K562 (cell line): ENCODE results near the gene CDC14A. TPM values are rescaled to one million over a fixed set of nuclear protein-coding genes. Genes with fewer than 3 reads are reported as not detected.
A peak's percentile ranks its signal among the peaks of the same experiment; 100 is the strongest.

Source experiments
- ATAC-seq: fragments of 200-7000 bp; cut with Tn5 transposase; 3 replicates; pipeline ENCODE4 v1.9.1; 2020; ENCODE audit warnings: moderate library complexity
- BruUV-seq: library from RNA; stranded (reverse); fragments of 400-500 nt; replicated peaks from 2 replicates; lab custom pipeline; 2021; lab: Mats Ljungman, UMichigan
- CTCF ChIA-PET: fragments of 300-600 bp; formaldehyde crosslinking; extraction: SDS; loops from one replicate; lab custom pipeline; 2021; ENCODE audit warnings: low intra/inter-chr PET ratio; lab: Yijun Ruan, JAX
- POLR2A ChIA-PET: fragments of 300-600, 350-650 bp; sonication (Branson Sonifier 250); formaldehyde crosslinking; extraction: SDS; loops from one replicate; lab custom pipeline; 2021; ENCODE audit warnings: antibody characterized with exemption, inconsistent platforms; lab: Yijun Ruan, JAX
- DNase-seq, 4 experiments: peaks; one replicate each; pipeline versions ENCODE4 v3.0.0 to v3.0.0-alpha.2; 2011 to 2018; ENCODE audit warnings: low spot score in 3 of 4, mixed read lengths in 3 of 4; ENCODE audit errors: extremely low read depth in 1 of 4
- FAIRE-seq: peaks from 2 replicates; lab custom pipeline; 2011; peaks lifted over from hg19 to GRCh38; lab: Jason Lieb, UNC
- H2AFZ ChIP-seq: 2 replicates; pipeline ENCODE4 v1.6.0; 2011; ENCODE audit warnings: low read depth, low read length, control low read depth, inconsistent platforms
- H3K27ac ChIP-seq: fragments of 200-600 bp; 3 replicates; pipeline ENCODE4 v1.8.0; 2011; ENCODE audit warnings: low read depth, mild to moderate bottlenecking, control low read depth, inconsistent platforms, low read length, moderate library complexity, mixed read lengths; ENCODE audit errors: extremely low read depth
- H3K27me3 ChIP-seq, 2 experiments: fragments of 300-600 bp in 1 of 2; 2 replicates in 1 of 2; 3 replicates in 1 of 2; pipeline versions ENCODE4 v1.6.0 to v1.8.0; 2011; ENCODE audit warnings: inconsistent platforms in 2 of 2, low read length in 2 of 2, mild to moderate bottlenecking in 1 of 2, mixed read lengths in 1 of 2, moderate library complexity in 1 of 2; ENCODE audit not compliant: control insufficient read depth in 2 of 2, insufficient read depth in 2 of 2
- H3K36me3 ChIP-seq: fragments of 300-600 bp; 3 replicates; pipeline ENCODE4 v1.8.0; 2011; ENCODE audit warnings: mild to moderate bottlenecking, low read length, inconsistent platforms; ENCODE audit not compliant: control insufficient read depth, insufficient read depth
- H3K4me1 ChIP-seq, 2 experiments: fragments of 200-600 bp in 1 of 2; replicated peaks in 1 of 2; 2 replicates in 1 of 2; 3 replicates in 1 of 2; pipeline versions ENCODE4 v1.5.1 to v1.8.0; 2011; ENCODE audit warnings: inconsistent platforms in 2 of 2, low read length in 2 of 2, mild to moderate bottlenecking in 1 of 2, mixed read lengths in 1 of 2, moderate library complexity in 1 of 2; ENCODE audit not compliant: control insufficient read depth in 2 of 2, insufficient read depth in 2 of 2
- H3K4me2 ChIP-seq: 2 replicates; pipeline ENCODE4 v1.6.1; 2011; ENCODE audit warnings: low read length, control low read depth, inconsistent platforms, mixed read lengths; ENCODE audit not compliant: insufficient read depth
- H3K4me3 ChIP-seq: fragments of 200-600 bp; sonication (generic), shearing (Covaris generic); 2 replicates; pipeline ENCODE4 v1.5.1; 2016; ENCODE audit warnings: control low read depth, inconsistent platforms
- H3K79me2 ChIP-seq: fragments of 200-600 bp; 3 replicates; pipeline ENCODE4 v1.8.0; 2011; ENCODE audit warnings: low read length, inconsistent platforms; ENCODE audit not compliant: control insufficient read depth, insufficient read depth
- H3K9ac ChIP-seq, 2 experiments: 2 replicates each; pipeline versions ENCODE4 v1.6.0 to v1.6.1; 2011; ENCODE audit warnings: low read depth in 2 of 2, low read length in 2 of 2, control low read depth in 1 of 2, inconsistent platforms in 1 of 2, mild to moderate bottlenecking in 1 of 2, mixed read lengths in 1 of 2; ENCODE audit not compliant: insufficient read depth in 1 of 2
- H3K9me1 ChIP-seq: one replicate; pipeline ENCODE4 v1.6.0; 2011; ENCODE audit warnings: inconsistent platforms, mild to moderate bottlenecking, low read length, moderate library complexity; ENCODE audit not compliant: control insufficient read depth, insufficient read depth
- H3K9me3 ChIP-seq: replicated peaks from 2 replicates; pipeline ENCODE4 v1.5.1; 2011; ENCODE audit warnings: low read depth, low read length, inconsistent platforms; ENCODE audit not compliant: control insufficient read depth, insufficient read depth
- H4K20me1 ChIP-seq: replicated peaks from 2 replicates; pipeline ENCODE4 v1.6.1; 2011; ENCODE audit warnings: low read length, inconsistent platforms, mixed read lengths; ENCODE audit not compliant: control insufficient read depth, insufficient read depth
- CC2D1A ChIP-seq: fragments of 450-650 bp; IDR thresholded peaks from 2 replicates; pipeline ENCODE4 v1.6.1; 2017; ENCODE audit warnings: mild to moderate bottlenecking
- MECOM ChIP-seq: fragments of 250-450 bp; sonication (Bioruptor Pico); IDR thresholded peaks from 2 replicates; pipeline ENCODE4 v1.8.0; 2022; ENCODE audit warnings: inconsistent platforms
- NFE2 ChIP-seq: IDR thresholded peaks from 2 replicates; pipeline ENCODE4 v1.6.1; 2014; ENCODE audit warnings: antibody characterized with exemption, low read depth
- SOX6 ChIP-seq: fragments of 450-650 bp; IDR thresholded peaks from 2 replicates; pipeline ENCODE4 v1.6.1; 2014; ENCODE audit warnings: mild to moderate bottlenecking
- ZNF253 ChIP-seq: fragments of 250-450 bp; sonication (Bioruptor Pico); conservative IDR thresholded peaks from 2 replicates; pipeline ENCODE4 v1.6.1; 2021; ENCODE audit warnings: mild to moderate bottlenecking
- WGBS: fragments of 100-300 bp; shearing (Covaris generic); methylation state at CpG from one replicate; pipeline ENCODE4 v1.1.6; 2016; ENCODE audit warnings: low coverage, mixed read lengths; ENCODE audit not compliant: insufficient coverage; ENCODE audit errors: missing lambda C conversion rate; 5-methylcytosine and 5-hydroxymethylcytosine counted together
- in situ Hi-C: fragments of 300-500 bp; cut with MboI; formaldehyde crosslinking; loops from 4 replicates; pipeline ENCODE4 v1.15.0; 2018; ENCODE audit warnings: inconsistent platforms, mixed read lengths
- intact Hi-C: fragments of 100-400 bp; cut with micrococcal nuclease; formaldehyde crosslinking; loops from 2 replicates; pipeline ENCODE4 v1.14.2; 2022
- polyA plus RNA-seq, 8 experiments: library from polyadenylated mRNA; depleted of rRNA in 4 of 8; stranded (reverse) in 5 of 8; unstranded in 3 of 8; fragments of >200 nt; fragmentation: Nextera tagmentation in 2 of 8; fragmentation: Illumina TruSeq in 1 of 8; extraction: Ambion mirVana in 2 of 8; extraction: Trizol in 1 of 8; gene quantifications; 2 replicates each; pipeline versions ENCODE4 v1.2.1 to v1.2.3, GENCODE V29; 2011 to 2014; ENCODE audit warnings: inconsistent platforms in 1 of 8, missing spikeins in 1 of 8
- total RNA-seq, 7 experiments: library from RNA; depleted of rRNA in 6 of 7; stranded (reverse); fragments of >200 nt in 6 of 7; fragmentation: Illumina TruSeq in 2 of 7; extraction: Trizol in 2 of 7; gene quantifications; 2 replicates each; pipeline versions ENCODE4 v1.2.1 to v1.2.3, GENCODE V29; 2011 to 2021; ENCODE audit warnings: low replicate concordance in 1 of 7

CDC14A gene
- total and polyA plus RNA-seq, 9 of the 15 experiments (the other 6 are each of a cell fraction or from before 2014, with no cell fraction given) = 17.0 to 74.3 (median 33.4) TPM

- FAIRE-seq (no peak), DNase-seq (no peak), ATAC-seq (no peak)
- intact Hi-C loops (no loop called here), in situ Hi-C loops (no loop called here)
- Histone ChIP-seq H3K4me3 (no peak overlapping the region), H3K9ac (no peak overlapping the region), H3K4me1 (no peaks in the 10 kb centered on the region), H3K36me3 (no peaks in the 10 kb centered on the region), H3K4me2 (no peak overlapping the region), H3K9me1 (no peaks in the 10 kb centered on the region), H2AFZ (no peak overlapping the region), H4K20me1 (no peaks in the 10 kb centered on the region), H3K79me2 (no peaks in the 10 kb centered on the region), H3K27ac (no peak overlapping the region), H3K9me3 (peaks cover 3% of the 10 kb centered on the region; the same call in 1 of the 2 replicates), H3K27me3 (no peaks in the 10 kb centered on the region)
- POLR2A ChIA-PET = no interaction called here
- BruUV-seq = no TSS peak
- TF ChIP-seq CC2D1A (no peak), MECOM (no peak)
- CTCF ChIA-PET = no interaction called here
Observed at GRCh38 chr1:100309863-100310262, 42.4 kb upstream of the CDC14A start.

GRCh38 chr1:100313382-100313781 lies 38.9 kb upstream of the CDC14A start:
- intact Hi-C loops = no loop called here

More at GRCh38 chr1:100313382-100313781, 38.9 kb upstream of the CDC14A start:
- in situ Hi-C loops = no loop called here
- ATAC-seq (no peak), DNase-seq (no peak), FAIRE-seq (peak; percentile 64)
- Histone ChIP-seq H3K79me2 (no peaks in the 10 kb centered on the region), H2AFZ (peak overlapping the region; percentile 69), H3K36me3 (no peaks in the 10 kb centered on the region), H3K27me3 (no peaks in the 10 kb centered on the region), H3K4me3 (no peak overlapping the region), H3K9me3 (no peaks in the 10 kb centered on the region; the same call in 1 of the 2 replicates), H3K4me1 (no peaks in the 10 kb centered on the region), H3K9ac (no peak overlapping the region), H3K4me2 (no peak overlapping the region), H3K9me1 (no peaks in the 10 kb centered on the region), H3K27ac (no peak overlapping the region), H4K20me1 (no peaks in the 10 kb centered on the region)
- no TSS peak for BruUV-seq
- ChIA-PET POLR2A (interaction anchor here (0.6 to 1.2 kb wide), 2 partner anchors 10 to 12 kb away, joined by 3 to 4 read pairs; no protein-coding TSS in a partner anchor), CTCF (no interaction called here)
- 31% methylated on average over 4 of the region's 4 CpGs for WGBS
- 0 out of 2 replicates have a peak, but pooled peaks have one; percentile 22 for TF ChIP-seq NFE2
- no peak for TF ChIP-seq ZNF253 (CRISPR knock-in tag)
- 0 out of 2 replicates have a peak, but pooled peaks have one; percentile 42 for TF ChIP-seq SOX6
